HG03064 (cell line): Measurements from ENCODE around the gene RCE1.

ENCODE experiments used
- ATAC-seq: cut with Tn5 transposase; IDR thresholded peaks from one replicate; pipeline ENCODE4 v1.9.1; 2021; ENCODE audit warnings: low read depth; ENCODE audit not compliant: unreplicated experiment

Gene RCE1

GRCh38 chr11:66884443-66884842, 41.2 kb downstream of the RCE1 start:
- ATAC-seq = no peak

GRCh38 chr11:66885469-66885868, 42.2 kb downstream of the RCE1 start:
- ATAC-seq = no peak

- ATAC-seq = no peak
Measured at GRCh38 chr11:66885950-66886440, 42.8 kb downstream of the RCE1 start.

GRCh38 chr11:66886671-66887221, 43.5 kb downstream of the RCE1 start:
- no peak for ATAC-seq

GRCh38 chr11:66887526-66887925, 44.3 kb downstream of the RCE1 start:
- no peak for ATAC-seq

GRCh38 chr11:66888282-66888681, 45.0 kb downstream of the RCE1 start:
- ATAC-seq = no peak

GRCh38 chr11:66889960-66890359, 46.7 kb downstream of the RCE1 start:
- ATAC-seq = no peak

- ATAC-seq = no peak
Measured at GRCh38 chr11:66891851-66892660, 48.8 kb downstream of the RCE1 start.

GRCh38 chr11:66892911-66893310, 49.7 kb downstream of the RCE1 start:
- no peak for ATAC-seq

GRCh38 chr11:66894141-66894540, 50.9 kb downstream of the RCE1 start:
- ATAC-seq = no peak
